Stomach (tissue), 9 donors: ENCODE results near the gene ERN1. TPM values are rescaled to one million over a fixed set of nuclear protein-coding genes. Genes with fewer than 3 reads are reported as not detected.

ENCODE experiments used
- DNase-seq, 2 donors: peaks; one replicate each; pipeline versions ENCODE4 v3.0.0 to v3.0.0-alpha.2; 2013 to 2019
- H3K27ac ChIP-seq, 5 donors: fragments of 200-600 bp in 4 of 5; sonication (generic) in 4 of 5; one replicate each; pipeline ENCODE4 v1.5.1; 2013 to 2019; ENCODE audit warnings: mild to moderate bottlenecking in 1 of 5, moderate library complexity in 1 of 5
- H3K27me3 ChIP-seq, 3 donors: fragments of 200-600 bp; sonication (generic); one replicate each; pipeline ENCODE4 v1.5.1; 2017 to 2019; ENCODE audit warnings: mixed run types in 1 of 3
- H3K36me3 ChIP-seq, 4 donors: fragments of 200-600 bp; sonication (generic); 1 replicate in 3 of 4; 2 replicates in 1 of 4; pipeline ENCODE4 v1.5.1; 2016 to 2019
- H3K4me1 ChIP-seq, 4 donors: fragments of 200-600 bp; sonication (generic); one replicate each; pipeline ENCODE4 v1.5.1; 2016 to 2019
- H3K4me3 ChIP-seq, 4 donors: fragments of 200-600 bp; sonication (generic) in 3 of 4; one replicate each; pipeline ENCODE4 v1.5.1; 2016 to 2019; ENCODE audit warnings: mild to moderate bottlenecking in 1 of 4
- H3K9me3 ChIP-seq, 4 donors: fragments of 200-600 bp; sonication (generic); one replicate each; pipeline ENCODE4 v1.5.1; 2016 to 2019
- CTCF ChIP-seq, 7 experiments: fragments of 450-650 bp in 4 of 7; fragments of 200-600 bp in 3 of 7; sonication (generic) in 3 of 7; IDR thresholded peaks; one replicate each; pipeline ENCODE4 v1.5.1; 2016 to 2019; ENCODE audit warnings: antibody characterized with exemption in 7 of 7, control low read depth in 2 of 7, mild to moderate bottlenecking in 1 of 7
- EP300 ChIP-seq: sonication (generic); formaldehyde crosslinking; IDR thresholded peaks from one replicate; pipeline ENCODE4 v1.6.1; 2017; ENCODE audit warnings: antibody characterized with exemption
- POLR2A ChIP-seq, 4 donors: fragments of 450-650 bp; IDR thresholded peaks; one replicate each; pipeline ENCODE4 v1.6.1; 2016; ENCODE audit warnings: antibody characterized with exemption in 4 of 4, control low read depth in 2 of 4, mild to moderate bottlenecking in 1 of 4, moderate library complexity in 1 of 4
- POLR2AphosphoS5 ChIP-seq, 3 donors: sonication (generic); formaldehyde crosslinking; IDR thresholded peaks; one replicate each; pipeline ENCODE4 v1.6.1; 2016; ENCODE audit warnings: antibody characterized with exemption in 3 of 3
- WGBS, 5 donors: extraction: QIAGEN DNeasy Blood & Tissue Kit in 3 of 5; methylation state at CpG; one replicate each; pipeline versions ENCODE4 v1.1.5 to v1.1.7; 2013 to 2018; 5-methylcytosine and 5-hydroxymethylcytosine counted together
- intact Hi-C: fragments of 100-400 bp; cut with DNase I; formaldehyde crosslinking; loops from one replicate; pipeline ENCODE4 v1.15.1; 2023; ENCODE audit warnings: low total_unique reads
- polyA plus RNA-seq, 3 donors: library from polyadenylated mRNA; stranded (reverse); fragments of 200-250 nt; gene quantifications; one replicate each; pipeline ENCODE4 v1.2.3, GENCODE V29; 2013
- total RNA-seq, 5 donors: library from RNA; depleted of rRNA; stranded (reverse); fragments of >200 nt; gene quantifications; one replicate each; pipeline versions ENCODE4 v1.1.0 to v1.2.3, GENCODE V29; 2014 to 2016
- donor health status: healthy with polysubstance abuse.
- donor health status: Bipolar disorder and iron deficiency.
- donor health status: healthy.

Gene ERN1
- total and polyA plus RNA-seq, 8 donors, result 4.1 to 76.4 (median 28.0) TPM

- no peaks in the 10 kb centered on the region for H3K9me3 ChIP-seq
- H3K4me1 ChIP-seq, result peaks cover 16 to 27% (median 21%) of the 10 kb centered on the region in 4 donors
- TF ChIP-seq POLR2AphosphoS5 (IDR thresholded peaks at IDR 0.05), result no peak
- no peak for TF ChIP-seq EP300
- TF ChIP-seq CTCF (IDR thresholded peaks at IDR 0.05), result no peak
- no peak for TF ChIP-seq POLR2A (IDR thresholded peaks at IDR 0.05)
- H3K36me3 ChIP-seq, result peaks cover 0 to 3% (median under 1%) of the 10 kb centered on the region in 4 donors
- peak overlapping the region; percentile 50 to 68 (median 60) for H3K4me3 ChIP-seq
- H3K27me3 ChIP-seq, result peaks cover 0 to 59% (median 19%) of the 10 kb centered on the region in 3 donors
- peak in 1 of 2 donors; percentile 74 for DNase-seq
- H3K27ac ChIP-seq, result peak overlapping the region in 4 of 5 donors; percentile 5 to 42 (median 31)
- WGBS, 5 donors, result 13 to 17% (median 17%) methylated on average over 19 of the region's 19 CpGs
- intact Hi-C loops, result no loop called here
Observed at GRCh38 chr17:63997341-63998048, 132.4 kb downstream of the ERN1 start.

DNA sequence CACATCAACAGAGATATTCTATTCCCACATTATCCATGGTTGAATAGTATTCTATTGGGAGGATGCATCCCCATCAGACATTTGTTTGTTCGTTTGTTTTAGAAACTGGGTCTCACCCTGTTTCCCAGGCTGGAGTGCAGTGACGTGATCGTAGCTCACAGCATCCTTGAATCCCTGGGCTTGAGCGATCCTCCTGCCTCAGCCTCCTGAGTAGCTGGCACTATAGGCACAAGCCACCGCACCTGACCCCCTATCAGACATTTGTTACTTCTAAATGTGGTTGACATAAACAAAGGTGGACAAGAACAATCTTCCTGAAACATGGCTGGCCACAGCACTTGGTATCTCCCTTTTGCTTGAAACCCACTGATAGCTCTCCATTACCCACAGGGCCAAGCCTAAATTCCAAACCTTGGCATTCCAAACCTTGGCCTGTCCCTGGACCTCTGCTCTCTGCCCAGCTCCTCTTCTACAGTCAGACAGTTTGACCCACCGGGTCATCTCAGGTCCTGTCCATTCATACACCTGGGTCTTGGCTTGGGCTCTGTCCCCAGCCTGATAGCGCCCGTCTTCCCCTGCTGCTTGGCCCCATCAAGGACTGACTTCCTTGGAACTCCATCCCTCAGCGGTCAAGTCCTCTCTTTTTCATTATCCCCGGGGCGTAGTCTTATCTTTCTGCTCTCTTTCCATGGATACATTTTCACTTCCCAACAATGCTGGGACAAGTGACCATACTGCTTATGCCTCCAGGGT is 133.3 kb downstream of the ERN1 start:
- no peak overlapping the region for H3K4me3 ChIP-seq
- DNase-seq, result no peak
- no peaks in the 10 kb centered on the region for H3K9me3 ChIP-seq
- WGBS, 5 donors, result 93 to 96% (median 94%) methylated on average over 11 of the region's 11 CpGs
- H3K36me3 ChIP-seq, result no peaks in the 10 kb centered on the region
- intact Hi-C loops, result no loop called here
- peaks cover 16 to 25% (median 21%) of the 10 kb centered on the region in 4 donors for H3K4me1 ChIP-seq
- peak overlapping the region in 1 of 5 donors; percentile 42 for H3K27ac ChIP-seq
- TF ChIP-seq CTCF (IDR thresholded peaks at IDR 0.05), result no peak
- TF ChIP-seq POLR2AphosphoS5 (IDR thresholded peaks at IDR 0.05), result no peak
- TF ChIP-seq POLR2A (IDR thresholded peaks at IDR 0.05), result no peak
- no peak for TF ChIP-seq EP300
- peaks cover 0 to 62% (median 23%) of the 10 kb centered on the region in 3 donors for H3K27me3 ChIP-seq

- Histone ChIP-seq H3K36me3 (no peaks in the 10 kb centered on the region), H3K4me3 (no peak overlapping the region), H3K4me1 (peaks cover 16 to 25% (median 20%) of the 10 kb centered on the region in 4 donors), H3K27ac (no peak overlapping the region), H3K9me3 (no peaks in the 10 kb centered on the region), H3K27me3 (peaks cover 0 to 62% (median 28%) of the 10 kb centered on the region in 3 donors)
- WGBS, 5 donors, result 83 to 93% (median 87%) methylated on average over 5 of the region's 5 CpGs
- no peak for DNase-seq
- intact Hi-C loops, result no loop called here
- TF ChIP-seq POLR2AphosphoS5 (IDR thresholded peaks at IDR 0.05), result no peak
- no peak for TF ChIP-seq CTCF (IDR thresholded peaks at IDR 0.05)
- TF ChIP-seq POLR2A (IDR thresholded peaks at IDR 0.05), result no peak
- TF ChIP-seq EP300, result no peak
Observed at GRCh38 chr17:63995626-63996025, 134.3 kb downstream of the ERN1 start.

GRCh38 chr17:63993368-63993985 is 136.5 kb downstream of the ERN1 start:
- no peak overlapping the region for H3K4me3 ChIP-seq
- H3K27me3 ChIP-seq, result peaks cover 0 to 67% (median 25%) of the 10 kb centered on the region in 3 donors
- no peaks in the 10 kb centered on the region for H3K36me3 ChIP-seq
- H3K9me3 ChIP-seq, result no peaks in the 10 kb centered on the region
- H3K27ac ChIP-seq, result no peak overlapping the region
- H3K4me1 ChIP-seq, result peaks cover 17 to 29% (median 19%) of the 10 kb centered on the region in 4 donors
- TF ChIP-seq CTCF (IDR thresholded peaks at IDR 0.05), result no peak
- TF ChIP-seq EP300, result no peak
- no peak for TF ChIP-seq POLR2A (IDR thresholded peaks at IDR 0.05)
- no peak for TF ChIP-seq POLR2AphosphoS5 (IDR thresholded peaks at IDR 0.05)
- intact Hi-C loops, result no loop called here
- 65 to 83% (median 76%) methylated on average over 3 of the region's 3 CpGs for WGBS, 5 donors
- no peak for DNase-seq
